ENCODE measurements around the gene WDFY4.

DNA sequence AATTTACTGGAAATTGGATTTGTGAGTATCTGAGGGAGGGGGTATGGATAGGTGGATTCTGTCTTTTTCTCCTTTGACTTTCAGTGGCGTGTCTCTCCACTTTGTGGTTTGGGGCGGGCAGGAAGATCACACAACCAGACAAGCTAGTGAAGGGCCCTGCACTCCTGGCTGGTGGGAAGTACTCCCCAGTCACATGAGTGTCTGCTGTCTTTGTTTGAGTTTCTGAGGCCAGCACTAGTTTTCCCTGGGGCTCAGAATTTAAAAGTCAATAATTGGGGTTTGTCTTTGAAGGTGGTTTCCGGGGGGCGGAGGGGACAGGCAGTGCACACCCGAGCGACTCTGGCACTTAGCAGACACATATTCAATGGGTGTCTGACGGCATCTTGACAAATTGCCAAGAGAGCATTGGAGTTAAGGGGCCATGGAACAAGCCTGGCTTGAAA, 120.1 kb downstream of the WDFY4 start:
- TF ChIP-seq TEAD4 (IDR thresholded peaks at IDR 0.05), result no peak
- no peak for TF ChIP-seq YY1 (IDR thresholded peaks at IDR 0.05; ENCODE audit: low read depth)
- TF ChIP-seq, protein P1, sequence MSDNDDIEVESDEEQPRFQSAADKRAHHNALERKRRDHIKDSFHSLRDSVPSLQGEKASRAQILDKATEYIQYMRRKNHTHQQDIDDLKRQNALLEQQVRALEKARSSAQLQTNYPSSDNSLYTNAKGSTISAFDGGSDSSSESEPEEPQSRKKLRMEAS (IDR thresholded peaks at IDR 0.05), result no peak
- TF ChIP-seq TCF12 (IDR thresholded peaks at IDR 0.05; ENCODE audit: low read depth), result peak; percentile 49; the same call in 1 of the 2 replicates
- TF ChIP-seq CREB1 (IDR thresholded peaks at IDR 0.05; ENCODE audit: low read depth), result no peak

Data from Ishikawa (cell line).